CD4-positive, alpha-beta T cell treated with Interleukin-17A for 4 hours (primary cell): ENCODE measurements around the gene SLC16A6.
A peak's percentile ranks its signal among the peaks of the same experiment; 100 is the strongest.
"Not testable (repeated sequence)": the region's sequence is repeated elsewhere in the genome, so short reads cannot be mapped to it uniquely, and the experiment has no call there.

Experiments
- DNase-seq: peaks from one replicate; pipeline ENCODE4 v3.0.0-alpha.2; 2020; ENCODE audit warnings: mixed read lengths

The SLC16A6 gene

GRCh38 chr17:68290955-68291835 lies at the start of gene SLC16A6, which contains the start of gene ARSG:
SLC16A6 (minus strand) TSS chr17:68291127; CDS start chr17:68278320, 12,807 bp downstream.
ARSG (plus strand) TSS chr17:68291495; CDS start chr17:68307494, 15,999 bp downstream.
- peak; percentile 77 for DNase-seq

- no peak for DNase-seq
These were observed 43.5 kb upstream of the SLC16A6 start for GRCh38 chr17:68334393-68334792.

- not testable (repeated sequence) for DNase-seq
These were observed 41.0 kb upstream of the SLC16A6 start for GRCh38 chr17:68331932-68332331.

GRCh38 chr17:68329331-68329730 lies 38.4 kb upstream of the SLC16A6 start:
- DNase-seq: no peak

- no peak for DNase-seq
These were observed 37.7 kb upstream of the SLC16A6 start for GRCh38 chr17:68328676-68329075.

GRCh38 chr17:68327823-68328557 lies 37.1 kb upstream of the SLC16A6 start:
- no peak for DNase-seq

GRCh38 chr17:68326681-68327080 lies 35.8 kb upstream of the SLC16A6 start:
- DNase-seq: no peak

GRCh38 chr17:68325961-68326360 lies 35.0 kb upstream of the SLC16A6 start:
- no peak for DNase-seq

- no peak for DNase-seq
These were observed 33.9 kb upstream of the SLC16A6 start for GRCh38 chr17:68324654-68325336.

GRCh38 chr17:68324114-68324513 lies 33.2 kb upstream of the SLC16A6 start:
- no peak for DNase-seq

- DNase-seq: no peak
These were observed 31.7 kb upstream of the SLC16A6 start for GRCh38 chr17:68322630-68323029.

- no peak for DNase-seq
These were observed 30.6 kb upstream of the SLC16A6 start for GRCh38 chr17:68321556-68321954.

GRCh38 chr17:68320943-68321555 lies 30.1 kb upstream of the SLC16A6 start:
- DNase-seq: no peak

- DNase-seq: no peak
These were observed 29.5 kb upstream of the SLC16A6 start for GRCh38 chr17:68320311-68320865.

GRCh38 chr17:68319410-68320162 lies 28.7 kb upstream of the SLC16A6 start:
- no peak for DNase-seq

- no peak for DNase-seq
These were observed 27.4 kb upstream of the SLC16A6 start for GRCh38 chr17:68318103-68318991.

- DNase-seq: no peak
These were observed 26.5 kb upstream of the SLC16A6 start for GRCh38 chr17:68317458-68317857.

GRCh38 chr17:68315930-68316329 lies 25.0 kb upstream of the SLC16A6 start:
- DNase-seq: no peak

- peak; percentile 30 for DNase-seq
These were observed 24.1 kb upstream of the SLC16A6 start for GRCh38 chr17:68314916-68315535.

GRCh38 chr17:68310152-68310551 lies 19.2 kb upstream of the SLC16A6 start:
- peak; percentile 53 for DNase-seq
